CD4-positive, alpha-beta T cell treated with Interferon gamma for 1 hour (primary cell): ENCODE data around the gene ARVCF.
"Not testable (repeated sequence)": the region's sequence is repeated elsewhere in the genome, so short reads cannot be mapped to it uniquely, and the experiment has no call there.

ENCODE experiments used
- DNase-seq: peaks from one replicate; pipeline ENCODE4 v3.0.0-alpha.2; 2020

The ARVCF gene

DNA sequence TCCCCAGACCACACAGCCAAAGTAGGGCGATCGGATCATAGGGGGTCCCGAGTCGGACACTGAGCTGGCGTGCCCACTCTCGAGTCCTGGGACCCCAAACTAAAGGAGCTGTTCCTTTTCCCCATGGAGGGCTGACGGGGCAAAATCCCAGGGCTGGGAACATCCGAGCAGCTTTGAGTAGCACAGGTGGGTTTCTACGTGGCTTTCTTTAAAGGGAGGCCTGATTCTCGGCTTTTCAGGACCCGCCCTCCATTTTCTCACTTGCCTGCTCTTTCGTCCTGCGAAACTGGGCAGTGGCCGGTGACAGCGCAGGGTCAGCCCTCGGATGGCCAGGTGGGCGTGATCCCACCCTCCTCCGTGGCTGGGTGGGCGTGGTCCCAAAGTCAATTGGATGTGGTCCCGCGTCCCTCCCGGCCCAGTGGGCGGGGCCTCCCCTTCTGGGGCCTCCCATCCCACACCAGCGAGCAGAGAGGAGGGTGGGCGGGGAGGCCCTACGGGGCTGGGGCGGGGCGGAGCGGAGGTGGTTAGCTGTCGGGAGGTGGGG lies 57.5 kb downstream of the ARVCF start:
- no peak for DNase-seq

DNA sequence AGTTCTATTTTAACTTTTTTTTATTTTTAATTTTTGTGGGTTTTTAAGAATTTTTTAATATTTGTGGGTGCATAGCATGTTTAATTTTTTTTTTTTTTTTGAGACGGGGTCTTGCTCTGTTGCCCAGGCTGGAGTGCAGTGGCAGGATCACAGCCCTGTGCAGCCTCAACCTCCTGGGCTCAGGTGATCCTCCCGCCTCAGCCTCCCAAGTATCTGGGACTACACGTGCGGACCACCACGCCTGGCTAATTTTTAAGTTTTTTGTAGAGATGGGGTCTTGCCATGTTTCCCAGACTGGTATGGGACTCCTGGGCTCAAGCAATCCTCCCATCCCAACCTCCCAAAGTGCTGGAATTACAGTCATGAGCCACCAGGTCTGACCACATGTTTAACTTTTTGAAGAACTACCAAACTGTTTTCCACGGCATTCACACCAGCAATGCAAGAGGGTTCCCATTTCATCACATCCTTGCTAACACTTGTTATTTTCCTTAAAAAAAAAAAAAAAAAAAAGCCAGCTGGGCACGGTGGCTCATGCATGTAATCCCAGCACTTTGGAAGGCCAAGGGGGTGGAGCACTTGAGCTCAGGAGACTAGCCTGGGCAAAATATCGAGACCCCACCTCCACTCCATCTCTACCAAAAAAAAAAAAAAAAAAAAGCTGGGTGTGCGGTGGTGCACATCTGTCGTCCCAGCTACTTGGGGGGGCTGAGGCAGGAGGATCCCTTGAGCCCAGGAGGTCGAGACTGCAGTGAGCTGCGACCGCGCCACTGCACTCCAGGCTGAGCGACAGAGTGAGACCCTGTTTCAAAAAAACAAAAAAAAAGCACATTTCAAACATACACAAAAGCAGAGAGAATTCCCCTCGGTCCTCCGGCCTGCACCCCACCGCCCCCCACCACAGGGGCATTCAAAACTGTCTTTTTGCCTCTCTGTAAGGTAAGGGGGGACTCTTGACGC lies 58.3 kb downstream of the ARVCF start:
- DNase-seq, result no peak

DNA sequence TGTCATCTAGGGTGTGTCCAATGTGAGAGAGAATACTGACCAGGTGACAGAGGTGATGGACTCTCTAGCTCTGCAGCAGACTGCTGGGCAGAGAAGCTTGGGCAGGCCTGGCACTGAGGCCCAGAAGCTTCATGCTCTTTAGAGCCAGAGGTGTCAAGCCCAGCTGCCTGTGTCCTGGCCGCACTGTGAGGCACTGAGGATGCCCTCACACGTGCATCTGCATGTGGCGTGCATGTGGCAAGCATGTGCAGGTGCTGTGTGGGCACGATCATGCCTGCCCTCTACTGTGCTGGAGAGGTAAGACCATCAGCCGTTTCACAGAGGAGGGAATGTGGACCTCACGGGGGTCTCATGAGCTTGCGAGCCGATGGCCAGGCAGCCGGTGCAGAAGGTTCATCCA lies 59.2 kb downstream of the ARVCF start:
- no peak for DNase-seq

DNA sequence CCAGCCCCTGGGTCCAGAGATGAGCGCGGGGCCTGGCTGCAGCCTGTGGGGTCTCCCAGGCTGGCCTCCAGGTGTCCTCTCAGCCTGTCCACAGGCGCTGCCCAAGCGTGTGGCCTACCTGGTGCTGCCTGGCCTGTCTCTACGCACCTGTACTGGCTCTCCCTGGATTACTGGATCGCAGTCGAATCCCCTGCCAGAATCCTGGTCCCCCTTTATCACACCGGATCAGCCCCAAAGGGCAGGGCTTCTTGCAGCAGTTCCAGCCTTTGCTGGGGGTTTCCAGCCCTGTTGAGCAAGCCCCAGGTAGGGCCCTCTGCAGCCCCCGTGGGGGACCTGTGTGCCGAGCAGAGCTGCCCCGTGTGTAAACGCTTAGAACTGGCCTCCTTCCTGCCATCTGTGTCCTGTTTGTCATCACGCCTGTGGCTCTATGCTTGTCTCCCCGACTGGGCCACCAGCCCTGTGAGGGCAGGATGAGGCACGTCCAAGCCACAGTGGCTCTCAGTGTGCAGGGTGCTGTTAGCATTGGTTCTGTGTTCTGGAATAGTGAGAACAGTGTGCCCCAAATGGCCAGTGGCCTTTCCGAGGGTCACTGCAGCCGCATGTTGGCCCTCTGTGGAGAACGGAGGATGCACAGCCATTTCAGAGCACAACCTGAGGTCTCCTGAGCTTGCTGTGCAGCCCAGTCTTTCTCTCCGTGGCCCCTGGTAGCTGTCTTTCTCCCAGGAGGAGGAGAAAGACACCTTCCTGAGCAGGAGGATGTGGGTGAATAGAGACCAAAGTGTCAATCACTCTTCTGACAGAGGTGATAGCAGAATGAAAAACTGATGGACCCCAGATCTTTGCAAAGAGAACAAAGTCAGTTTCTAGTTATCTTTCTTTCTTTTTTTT lies 61.1 kb downstream of the ARVCF start:
- DNase-seq, result no peak

DNA sequence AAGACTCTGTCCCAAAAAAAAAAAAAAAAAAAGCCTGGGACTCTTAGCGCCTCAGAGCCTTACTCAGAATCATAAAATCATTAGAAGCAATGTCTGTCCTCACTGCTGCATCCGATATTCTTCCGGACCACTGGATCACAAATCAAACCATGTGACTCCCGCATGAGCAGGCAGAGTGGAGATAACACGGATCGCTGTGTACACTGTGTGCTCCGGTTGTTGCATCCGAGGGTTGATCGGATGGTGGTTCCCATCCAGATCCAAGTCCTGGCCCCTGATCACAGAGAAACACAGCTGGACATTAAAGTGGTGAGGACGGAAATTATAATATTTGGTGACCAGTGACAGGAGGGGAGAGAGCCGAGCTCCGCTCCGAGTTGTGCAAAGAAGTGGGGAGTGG lies 65.3 kb downstream of the ARVCF start:
- DNase-seq, result no peak

DNA sequence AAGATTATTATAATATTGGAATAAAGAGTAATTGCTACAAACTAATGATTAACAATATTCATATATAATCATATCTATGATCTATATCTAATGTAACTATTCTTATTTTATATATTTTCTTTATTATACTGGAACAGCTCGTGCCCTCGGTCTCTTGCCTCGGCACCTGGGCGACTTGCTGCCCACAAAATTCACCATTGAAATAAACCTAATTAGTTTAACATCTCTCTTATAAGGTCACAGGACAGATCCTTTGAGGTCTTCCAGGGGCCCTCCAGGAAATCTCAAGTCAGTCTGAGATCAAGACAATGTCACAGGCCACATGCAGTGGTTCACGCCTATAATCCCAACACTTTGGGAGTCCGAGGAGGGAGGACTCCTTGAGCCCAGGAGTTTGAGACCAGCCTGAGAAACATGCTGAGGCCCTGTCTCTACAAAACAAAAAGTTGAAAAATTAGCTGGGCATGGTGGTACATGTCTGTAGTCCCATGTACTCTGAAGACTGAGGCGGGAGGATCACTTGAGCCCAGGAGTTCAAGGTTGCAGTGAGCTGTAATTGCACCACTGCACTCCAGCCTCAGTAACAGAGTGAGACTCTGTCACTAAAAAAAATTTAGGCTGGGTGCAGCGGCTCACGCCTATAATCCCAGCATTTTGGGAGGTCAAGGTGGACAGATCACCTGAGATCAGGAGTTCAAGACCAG lies 68.4 kb downstream of the ARVCF start:
- DNase-seq, result no peak

DNA sequence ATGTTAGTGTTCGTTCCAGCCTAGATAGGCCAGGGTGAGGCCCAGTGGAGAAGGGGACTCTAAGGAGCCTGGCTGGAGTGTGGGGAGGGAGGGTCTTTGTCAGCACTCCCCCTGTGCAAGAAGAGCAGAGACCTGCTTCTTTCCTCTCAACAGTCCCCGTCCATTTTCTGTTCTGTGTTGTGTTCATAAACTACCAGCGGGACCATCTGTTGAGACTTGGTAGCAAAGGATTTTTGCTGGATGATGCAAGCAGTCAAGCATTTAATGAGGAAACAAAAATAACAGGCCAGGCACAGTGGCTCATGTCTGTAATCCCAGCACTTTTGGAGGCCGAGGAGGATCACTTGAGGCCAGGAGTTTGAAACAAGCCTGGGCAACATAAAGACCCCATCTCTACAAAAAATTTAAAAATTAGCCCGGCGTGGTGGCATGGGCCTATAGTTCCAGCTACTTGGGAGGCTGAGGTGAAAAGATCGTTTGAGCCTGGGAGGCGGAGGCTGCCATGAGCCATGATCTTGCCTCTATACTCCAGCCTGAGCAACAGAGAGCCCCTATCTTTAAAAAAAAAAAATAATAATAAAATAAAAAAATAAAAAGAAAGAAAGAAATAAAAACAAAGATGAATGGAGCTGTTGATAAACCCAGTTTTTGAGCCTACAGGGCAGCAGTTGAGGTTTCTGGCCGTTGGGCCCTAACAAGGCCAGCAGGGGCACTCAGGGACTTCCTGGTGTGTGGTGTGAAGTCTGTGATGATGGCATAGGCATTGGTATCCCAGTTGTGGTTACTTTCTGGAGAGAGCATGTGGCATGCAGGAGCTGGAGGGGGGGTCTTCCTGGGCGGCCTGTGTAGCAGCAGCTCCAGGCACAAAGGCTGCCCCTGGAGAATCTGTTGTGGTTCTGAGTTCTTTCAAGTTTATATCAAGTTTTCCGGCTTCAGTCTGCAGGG lies 73.3 kb downstream of the ARVCF start:
- no peak for DNase-seq

DNA sequence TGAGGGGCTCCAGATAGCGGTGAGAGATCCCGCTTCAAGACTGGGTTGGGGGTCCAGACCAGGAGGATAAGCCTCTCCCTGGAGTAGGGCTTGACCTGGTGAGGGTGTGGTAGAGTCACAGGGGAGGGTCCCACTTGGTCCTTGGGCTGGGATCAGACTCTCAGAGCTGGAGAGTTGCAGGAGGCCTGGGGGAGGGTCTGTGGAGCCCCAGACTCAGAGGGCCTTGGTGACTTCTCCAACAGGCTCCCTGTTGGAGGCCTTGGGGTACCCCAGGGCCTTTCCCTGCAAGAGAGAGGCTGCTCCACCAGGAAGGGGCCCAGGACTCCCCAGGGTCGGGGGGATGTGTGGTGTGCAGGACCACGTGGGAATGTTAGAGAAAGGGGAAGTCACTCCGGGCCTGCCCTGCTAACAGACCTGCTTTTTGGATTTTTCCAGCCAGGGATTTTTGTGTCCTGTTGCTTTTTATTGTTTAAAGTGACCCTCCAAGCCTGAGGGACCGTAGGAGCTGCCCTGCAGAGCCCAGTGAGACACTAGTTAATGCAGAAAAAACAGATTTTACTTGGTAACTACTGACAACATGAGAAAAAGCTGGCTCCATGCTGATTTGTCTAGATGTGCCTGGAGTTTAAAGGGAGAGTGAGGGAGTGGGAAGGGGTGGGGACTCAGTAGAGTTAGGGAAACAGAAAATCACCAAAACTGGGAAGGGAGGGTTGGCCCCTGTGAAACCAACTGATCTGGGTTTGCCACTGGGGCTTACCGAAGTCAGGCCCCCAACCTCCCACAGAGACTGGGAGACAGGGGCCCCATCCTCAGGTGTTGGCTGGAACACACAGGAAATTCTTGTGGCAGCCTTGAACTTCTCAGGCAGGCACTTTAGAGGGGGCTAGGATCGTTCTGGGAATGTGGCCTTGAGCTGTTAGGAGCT lies 74.2 kb downstream of the ARVCF start:
- no peak for DNase-seq

DNA sequence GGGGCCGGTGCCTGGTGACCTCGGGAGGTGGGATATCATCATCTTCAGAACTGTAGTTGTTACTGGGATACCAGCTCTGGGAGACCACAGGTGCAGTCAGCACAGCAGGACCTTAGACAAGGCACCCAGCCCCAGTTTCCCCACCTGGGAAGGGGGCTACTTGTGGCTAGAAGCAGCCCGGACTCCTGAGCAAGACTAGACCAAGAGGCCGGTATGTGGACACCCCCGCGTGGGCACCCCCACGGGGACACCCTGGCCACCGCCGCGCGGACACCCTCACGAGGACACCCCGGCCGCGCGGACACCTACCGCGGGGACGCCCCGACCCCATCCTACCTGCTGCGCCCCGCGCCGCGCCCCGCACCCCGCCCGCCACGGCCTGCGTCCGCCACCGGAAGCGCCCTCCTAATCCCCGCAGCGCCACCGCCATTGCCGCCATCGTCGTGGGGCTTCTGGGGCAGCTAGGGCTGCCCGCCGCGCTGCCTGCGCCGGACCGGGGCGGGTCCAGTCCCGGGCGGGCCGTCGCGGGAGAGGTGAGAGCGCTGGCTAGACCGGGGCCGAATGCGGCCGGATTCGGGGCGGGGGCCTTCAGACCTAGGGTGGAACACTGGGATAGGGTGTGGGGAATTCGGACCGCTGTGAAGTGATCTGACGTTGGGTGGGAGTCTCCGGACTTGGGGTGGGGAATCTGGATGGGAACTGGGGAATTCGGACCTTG lies 75.1 kb downstream of the ARVCF start, which contains the start of the genes COMT and TXNRD2:
COMT (plus strand) TSS at position 408 of the 718 bp plus-strand sequence. CDS start 20,755 bp downstream, outside the sequence.
TXNRD2 (minus strand) TSS at position 454 of the 718 bp plus-strand sequence; CDS start at position 439, 15 bp downstream.
- peak; percentile 65 for DNase-seq

DNA sequence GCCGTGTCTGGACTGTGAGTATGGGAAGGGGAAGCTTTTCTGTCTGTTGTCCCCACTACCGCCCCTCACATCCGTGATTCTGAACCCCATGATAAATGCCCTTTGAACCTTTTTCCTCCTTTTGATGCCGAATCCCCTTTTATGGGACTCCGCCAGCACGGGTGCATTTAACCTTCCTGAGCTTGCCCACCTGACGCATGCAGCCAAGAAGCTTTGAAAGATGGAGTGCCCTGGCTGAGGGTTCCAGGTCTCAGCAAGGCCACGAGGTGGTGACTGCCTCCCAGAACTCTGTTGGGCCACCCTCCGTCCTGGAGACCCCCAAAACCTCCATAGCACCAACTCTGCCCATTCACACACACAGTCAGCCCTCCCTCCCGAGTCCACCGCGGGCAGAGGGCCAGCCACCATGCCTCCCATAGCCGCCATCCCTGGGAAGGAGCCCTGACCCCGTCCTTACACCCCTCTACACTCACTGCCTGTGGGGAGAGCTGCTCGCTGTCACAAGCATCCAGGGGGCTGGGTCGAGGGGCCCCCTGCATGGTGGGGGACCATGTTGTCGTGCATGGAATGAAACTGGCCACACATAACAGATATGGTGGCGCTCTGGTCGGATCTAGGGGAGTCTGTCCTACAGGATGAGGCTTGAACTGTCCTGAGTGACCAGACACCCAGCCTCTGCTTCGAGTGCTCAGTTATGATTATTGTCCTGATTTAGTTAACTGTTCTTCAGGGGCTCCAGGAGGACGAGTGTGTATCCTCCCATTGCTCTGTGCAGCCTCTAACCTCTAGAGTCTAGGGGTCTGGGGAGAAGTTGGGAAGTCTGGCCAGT lies 75.9 kb downstream of the ARVCF start:
- no peak for DNase-seq

DNA sequence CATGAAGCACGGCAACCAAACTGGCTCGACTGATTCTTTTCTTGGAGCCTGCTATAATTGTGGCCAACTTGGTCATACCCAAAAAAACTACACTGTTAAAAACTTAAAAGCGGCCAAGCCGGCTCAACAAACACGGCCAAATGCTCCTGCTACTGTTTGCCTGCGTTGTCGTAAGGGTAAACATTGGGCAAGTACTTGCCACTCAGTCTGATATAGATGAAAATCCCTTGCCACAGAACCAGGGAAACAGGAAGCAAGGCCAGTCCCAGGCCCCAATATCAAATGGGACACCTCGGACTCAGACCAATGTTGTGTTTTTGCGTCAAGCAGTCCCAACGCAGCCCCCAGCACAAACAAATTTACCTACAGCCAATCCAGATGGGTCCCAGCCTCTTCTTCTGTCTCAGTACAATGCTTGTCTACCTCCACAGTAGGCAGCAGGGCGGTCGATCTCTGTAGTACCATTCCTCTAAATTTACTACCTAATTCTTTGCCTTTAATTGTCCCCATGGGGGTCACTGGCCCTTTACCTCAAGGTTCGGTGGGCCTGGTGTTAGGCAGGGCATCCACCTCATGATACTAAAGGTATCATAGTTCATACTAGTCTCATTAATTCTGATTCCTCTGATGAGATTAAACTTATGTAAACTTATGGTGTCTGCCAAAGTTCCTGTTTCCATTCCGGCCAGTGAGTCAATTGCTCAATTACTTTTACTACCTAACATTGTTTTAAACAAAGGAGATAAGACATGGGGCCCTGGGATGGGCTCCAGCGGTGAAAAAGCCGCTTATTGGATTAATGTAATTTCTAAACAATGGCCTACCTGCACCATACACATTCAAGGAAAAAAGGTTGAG lies 78.8 kb downstream of the ARVCF start:
- no peak for DNase-seq

DNA sequence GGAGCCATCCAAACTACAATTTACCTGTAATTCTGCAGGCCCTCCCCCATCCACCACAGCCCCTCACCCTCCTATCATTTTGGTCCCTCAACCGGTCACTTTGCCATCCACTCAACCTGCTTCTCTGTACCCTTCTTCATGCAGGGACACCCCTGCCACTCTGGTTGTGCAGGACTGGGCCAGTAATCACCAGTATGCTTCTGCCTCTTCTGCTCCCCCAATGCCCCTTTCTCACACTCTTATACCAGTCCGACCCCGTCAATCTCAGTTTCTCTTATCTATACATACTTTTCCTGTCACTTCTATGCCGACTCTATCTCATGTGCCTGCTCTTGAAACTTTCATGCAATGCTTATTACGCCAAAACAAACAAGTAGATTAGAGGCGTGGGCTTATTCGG lies 80.1 kb downstream of the ARVCF start:
- DNase-seq, result no peak

DNA sequence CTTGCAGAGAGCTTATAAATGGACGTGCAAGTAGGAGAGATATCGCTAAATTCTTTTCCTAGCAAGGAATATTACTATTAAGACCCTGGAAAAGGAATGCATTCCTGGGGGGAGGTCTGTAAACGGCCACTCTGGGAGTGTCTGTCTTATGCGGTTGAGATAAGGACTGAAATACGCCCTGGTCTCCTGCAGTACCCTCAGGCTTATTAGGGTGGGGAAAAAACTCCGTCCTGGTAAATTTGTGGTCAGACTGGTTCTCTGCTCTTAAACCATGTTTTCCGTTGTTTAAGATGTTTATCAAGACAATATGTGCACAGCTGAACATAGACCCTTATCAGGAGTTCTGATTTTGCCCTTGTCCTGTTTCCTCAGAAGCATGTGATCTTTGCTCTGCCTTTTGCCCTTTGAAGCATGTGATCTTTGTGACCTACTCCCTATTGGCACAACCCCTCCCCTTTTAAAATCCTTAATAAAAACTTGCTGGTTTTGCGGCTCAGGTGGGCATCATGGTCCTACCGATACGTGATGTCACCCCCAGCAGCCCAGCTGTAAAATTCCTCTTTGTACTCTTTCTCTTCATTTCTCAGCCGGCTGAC lies 81.4 kb downstream of the ARVCF start:
- not testable (repeated sequence) for DNase-seq

DNA sequence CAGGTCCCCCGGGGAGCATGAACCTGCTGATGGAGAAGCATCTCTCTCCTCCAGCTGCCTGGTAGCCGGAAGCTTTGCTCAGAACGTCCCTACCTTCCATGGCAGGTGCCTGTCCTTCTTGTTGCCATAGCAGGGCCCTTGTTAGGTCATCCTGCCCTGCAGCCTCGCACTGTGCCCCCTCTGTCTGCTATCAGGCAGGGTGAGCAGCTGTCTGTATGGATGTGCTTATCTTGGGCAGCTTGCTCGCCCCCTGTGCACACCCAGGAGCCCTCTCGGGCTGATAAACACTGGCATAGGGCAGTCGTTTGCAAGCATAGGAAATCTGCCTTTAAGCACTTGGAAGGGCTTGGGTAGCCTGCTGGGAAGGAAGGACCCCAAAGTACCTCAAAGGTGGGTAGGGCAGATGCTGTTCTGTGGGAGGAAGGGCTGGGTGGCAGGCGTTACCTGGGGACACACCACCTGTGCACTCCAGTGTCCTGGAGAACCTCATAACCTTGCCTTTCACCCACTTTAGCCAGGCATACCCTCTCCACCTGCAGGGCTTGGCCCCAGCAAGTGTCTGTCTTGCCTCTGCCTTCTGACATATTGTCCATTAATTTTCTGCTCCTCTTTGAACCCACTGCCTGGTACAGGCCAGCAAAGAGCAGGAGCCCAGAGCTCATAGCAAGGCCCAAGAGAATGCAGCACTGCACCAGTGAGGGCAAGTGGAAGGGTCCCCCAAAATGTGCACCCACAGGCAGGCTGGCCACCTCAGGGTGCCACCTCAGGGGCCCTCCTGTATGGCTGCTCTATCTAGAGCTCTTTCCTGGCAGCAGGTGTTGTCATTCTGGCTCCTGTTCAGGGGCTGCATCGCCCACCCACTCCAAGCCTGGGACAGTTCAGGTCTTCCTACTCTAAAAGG lies 83.0 kb downstream of the ARVCF start:
- no peak for DNase-seq

DNA sequence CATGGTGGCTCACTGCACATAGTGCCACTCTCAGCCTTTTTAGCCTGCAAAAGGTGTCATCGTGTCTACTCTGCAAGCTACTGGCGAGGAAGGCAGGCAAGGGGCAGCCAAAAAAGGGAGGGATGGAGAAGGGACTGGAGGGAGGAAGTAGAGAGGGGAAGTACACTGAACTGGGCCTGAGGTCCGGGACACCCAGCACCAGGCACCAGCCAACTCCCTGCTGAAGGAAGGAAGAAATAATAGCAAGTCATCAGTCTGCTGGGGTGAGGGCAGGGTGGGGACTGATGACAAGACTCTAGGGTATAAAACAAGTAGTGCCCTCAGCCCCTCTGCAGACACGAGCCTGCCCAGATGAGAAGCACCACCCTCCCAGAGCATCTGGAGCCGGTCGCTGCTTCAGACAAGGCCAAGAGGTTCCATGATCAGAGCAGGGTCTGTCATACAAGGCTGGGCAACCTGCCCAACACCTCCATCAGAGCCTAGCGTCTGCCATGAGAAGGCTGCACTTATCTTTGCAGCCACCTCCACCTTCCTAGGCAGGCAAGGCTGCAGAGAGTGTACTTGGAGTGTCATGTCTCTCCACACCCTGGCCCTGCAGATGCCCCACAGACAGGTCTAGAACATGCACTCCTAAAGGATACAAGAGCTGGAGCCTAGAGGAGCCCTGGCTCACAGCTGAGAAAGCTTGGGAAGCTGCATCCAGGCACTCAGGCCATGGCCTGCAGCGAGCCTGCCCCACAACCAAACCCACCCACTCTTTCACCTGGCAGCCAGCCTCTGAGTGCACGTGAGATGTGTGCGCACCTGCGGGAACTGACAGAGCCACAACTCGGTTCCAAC lies 84.0 kb downstream of the ARVCF start:
- DNase-seq, result no peak
